Measurements from ENCODE around the gene FAH. TPM values are rescaled to one million over a fixed set of nuclear protein-coding genes. Genes with fewer than 3 reads are reported as not detected.

The FAH gene
- total RNA-seq, 1 experiment from 2014 or later: 38.0 TPM

DNA sequence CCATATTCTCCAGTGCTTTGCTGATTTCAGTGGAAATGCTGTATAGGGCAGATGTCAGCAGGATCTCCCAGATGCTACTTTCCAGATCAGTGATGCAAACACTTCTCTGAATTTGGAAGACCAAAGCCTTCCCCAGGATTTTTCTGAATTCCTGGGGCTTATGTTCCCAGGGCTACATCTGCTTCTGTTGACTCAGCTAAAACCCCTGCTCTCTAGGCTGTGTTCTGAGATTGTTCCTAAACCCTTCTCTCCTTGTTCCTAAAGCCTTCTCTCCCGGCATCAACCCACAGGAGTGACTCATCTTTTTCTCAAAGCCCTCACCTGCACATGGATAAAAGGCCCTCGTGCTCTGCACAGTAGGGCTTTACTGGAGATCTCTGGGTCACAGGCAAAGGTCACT lies 35.5 kb downstream of the FAH start:
- DNase-seq (ENCODE audit: low read depth, low spot score): no peak
- no peaks in the 10 kb centered on the region for H3K4me1 ChIP-seq (ENCODE audit: control insufficient read depth, insufficient read depth, low read length)
- intact Hi-C loops (cut with micrococcal nuclease; ENCODE audit: unreplicated experiment): no loop called here
- no peaks in the 10 kb centered on the region for H3K27me3 ChIP-seq (ENCODE audit: control insufficient read depth, insufficient read depth, low read length)
- TF ChIP-seq TCF7L2 (IDR thresholded peaks at IDR 0.05; ENCODE audit: low read depth, low read length) (no peak), POLR2AphosphoS5 (IDR thresholded peaks at IDR 0.05; ENCODE audit: low read depth, low read length) (no peak), SIN3A (IDR thresholded peaks at IDR 0.05; ENCODE audit: borderline replicate concordance, insufficient read depth, low read depth, low read length) (no peak)
- TF ChIP-seq, protein P1, sequence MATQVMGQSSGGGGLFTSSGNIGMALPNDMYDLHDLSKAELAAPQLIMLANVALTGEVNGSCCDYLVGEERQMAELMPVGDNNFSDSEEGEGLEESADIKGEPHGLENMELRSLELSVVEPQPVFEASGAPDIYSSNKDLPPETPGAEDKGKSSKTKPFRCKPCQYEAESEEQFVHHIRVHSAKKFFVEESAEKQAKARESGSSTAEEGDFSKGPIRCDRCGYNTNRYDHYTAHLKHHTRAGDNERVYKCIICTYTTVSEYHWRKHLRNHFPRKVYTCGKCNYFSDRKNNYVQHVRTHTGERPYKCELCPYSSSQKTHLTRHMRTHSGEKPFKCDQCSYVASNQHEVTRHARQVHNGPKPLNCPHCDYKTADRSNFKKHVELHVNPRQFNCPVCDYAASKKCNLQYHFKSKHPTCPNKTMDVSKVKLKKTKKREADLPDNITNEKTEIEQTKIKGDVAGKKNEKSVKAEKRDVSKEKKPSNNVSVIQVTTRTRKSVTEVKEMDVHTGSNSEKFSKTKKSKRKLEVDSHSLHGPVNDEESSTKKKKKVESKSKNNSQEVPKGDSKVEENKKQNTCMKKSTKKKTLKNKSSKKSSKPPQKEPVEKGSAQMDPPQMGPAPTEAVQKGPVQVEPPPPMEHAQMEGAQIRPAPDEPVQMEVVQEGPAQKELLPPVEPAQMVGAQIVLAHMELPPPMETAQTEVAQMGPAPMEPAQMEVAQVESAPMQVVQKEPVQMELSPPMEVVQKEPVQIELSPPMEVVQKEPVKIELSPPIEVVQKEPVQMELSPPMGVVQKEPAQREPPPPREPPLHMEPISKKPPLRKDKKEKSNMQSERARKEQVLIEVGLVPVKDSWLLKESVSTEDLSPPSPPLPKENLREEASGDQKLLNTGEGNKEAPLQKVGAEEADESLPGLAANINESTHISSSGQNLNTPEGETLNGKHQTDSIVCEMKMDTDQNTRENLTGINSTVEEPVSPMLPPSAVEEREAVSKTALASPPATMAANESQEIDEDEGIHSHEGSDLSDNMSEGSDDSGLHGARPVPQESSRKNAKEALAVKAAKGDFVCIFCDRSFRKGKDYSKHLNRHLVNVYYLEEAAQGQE (IDR thresholded peaks at IDR 0.05; ENCODE audit: insufficient read depth in 1 of 2, low read depth in 2 of 2, low read length in 1 of 2): no peak
- TF ChIP-seq, protein P2, sequence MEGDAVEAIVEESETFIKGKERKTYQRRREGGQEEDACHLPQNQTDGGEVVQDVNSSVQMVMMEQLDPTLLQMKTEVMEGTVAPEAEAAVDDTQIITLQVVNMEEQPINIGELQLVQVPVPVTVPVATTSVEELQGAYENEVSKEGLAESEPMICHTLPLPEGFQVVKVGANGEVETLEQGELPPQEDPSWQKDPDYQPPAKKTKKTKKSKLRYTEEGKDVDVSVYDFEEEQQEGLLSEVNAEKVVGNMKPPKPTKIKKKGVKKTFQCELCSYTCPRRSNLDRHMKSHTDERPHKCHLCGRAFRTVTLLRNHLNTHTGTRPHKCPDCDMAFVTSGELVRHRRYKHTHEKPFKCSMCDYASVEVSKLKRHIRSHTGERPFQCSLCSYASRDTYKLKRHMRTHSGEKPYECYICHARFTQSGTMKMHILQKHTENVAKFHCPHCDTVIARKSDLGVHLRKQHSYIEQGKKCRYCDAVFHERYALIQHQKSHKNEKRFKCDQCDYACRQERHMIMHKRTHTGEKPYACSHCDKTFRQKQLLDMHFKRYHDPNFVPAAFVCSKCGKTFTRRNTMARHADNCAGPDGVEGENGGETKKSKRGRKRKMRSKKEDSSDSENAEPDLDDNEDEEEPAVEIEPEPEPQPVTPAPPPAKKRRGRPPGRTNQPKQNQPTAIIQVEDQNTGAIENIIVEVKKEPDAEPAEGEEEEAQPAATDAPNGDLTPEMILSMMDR (IDR thresholded peaks at IDR 0.05): no peak
- no TSS peak for BruUV-seq (replicated peaks)
- no peak overlapping the region for H3K4me3 ChIP-seq (ENCODE audit: low read depth in 2 of 2, low read length in 2 of 2)
- H3K36me3 ChIP-seq (ENCODE audit: control insufficient read depth, insufficient read depth, low read length): peaks cover 2% of the 10 kb centered on the region; the same call in 1 of the 2 replicates
- no peak overlapping the region for H3K27ac ChIP-seq (ENCODE audit: low read length)
- POLR2A ChIA-PET: no interaction called here
- in situ Hi-C loops (cut with HindIII; ENCODE audit: low pct_unique_long_range_greater_than_20kb, low sequenced_read_pairs): no loop called here
- ATAC-seq: no peak
- no peaks in the 10 kb centered on the region for H3K9me3 ChIP-seq (ENCODE audit: control insufficient read depth, insufficient read depth, low read depth, low read length)
- CTCF ChIA-PET: no interaction called here

DNA sequence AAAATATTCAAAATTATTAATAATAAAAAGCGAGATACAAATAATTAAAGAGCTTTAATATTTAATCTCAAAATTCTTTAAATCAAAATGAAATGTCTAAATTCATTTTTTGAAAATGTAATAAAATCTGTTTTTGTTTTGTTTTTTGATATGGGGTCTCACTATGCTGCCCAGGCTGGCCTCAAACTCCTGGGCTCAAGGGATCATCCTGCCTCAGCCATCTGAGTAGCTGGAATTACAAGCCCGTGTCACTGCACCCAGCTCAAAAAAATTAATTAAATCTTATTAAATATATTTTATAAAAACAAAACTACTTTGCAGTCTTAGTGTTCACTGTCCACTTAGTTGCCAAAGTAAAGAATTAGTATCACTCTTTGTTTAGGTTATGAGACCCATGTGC lies 38.4 kb downstream of the FAH start:
- no peaks in the 10 kb centered on the region for H3K4me1 ChIP-seq (ENCODE audit: control insufficient read depth, insufficient read depth, low read length)
- H3K27ac ChIP-seq (ENCODE audit: low read length): no peak overlapping the region
- no peak overlapping the region for H3K4me3 ChIP-seq (ENCODE audit: low read depth in 2 of 2, low read length in 2 of 2)
- in situ Hi-C loops (cut with HindIII; ENCODE audit: low pct_unique_long_range_greater_than_20kb, low sequenced_read_pairs): no loop called here
- ChIA-PET POLR2A (no interaction called here), CTCF (no interaction called here)
- no peak for TF ChIP-seq TCF7L2 (IDR thresholded peaks at IDR 0.05; ENCODE audit: low read depth, low read length)
- TF ChIP-seq, protein P2 (IDR thresholded peaks at IDR 0.05): no peak
- no peak for TF ChIP-seq POLR2AphosphoS5 (IDR thresholded peaks at IDR 0.05; ENCODE audit: low read depth, low read length)
- TF ChIP-seq, protein P1 (IDR thresholded peaks at IDR 0.05; ENCODE audit: insufficient read depth in 1 of 2, low read depth in 2 of 2, low read length in 1 of 2): no peak
- TF ChIP-seq SIN3A (IDR thresholded peaks at IDR 0.05; ENCODE audit: borderline replicate concordance, insufficient read depth, low read depth, low read length): no peak
- intact Hi-C loops (cut with micrococcal nuclease; ENCODE audit: unreplicated experiment): no loop called here
- ATAC-seq (no peak), DNase-seq (ENCODE audit: low read depth, low spot score) (no peak)
- BruUV-seq (replicated peaks): no TSS peak
- H3K36me3 ChIP-seq (ENCODE audit: control insufficient read depth, insufficient read depth, low read length): peaks cover 2% of the 10 kb centered on the region; the same call in 1 of the 2 replicates
- no peaks in the 10 kb centered on the region for H3K9me3 ChIP-seq (ENCODE audit: control insufficient read depth, insufficient read depth, low read depth, low read length)
- no peaks in the 10 kb centered on the region for H3K27me3 ChIP-seq (ENCODE audit: control insufficient read depth, insufficient read depth, low read length)
